ENCODE measurements around the gene CSNK2B. TPM values are rescaled to one million over a fixed set of nuclear protein-coding genes. Genes with fewer than 3 reads are reported as not detected.

The CSNK2B gene
- total RNA-seq, 3 donors from 2014 or later (not counting 1 experiment from before 2014, with no cell fraction given): 140 to 157 (median 141) TPM

GRCh38 chr6:31697555-31697954, 31.7 kb downstream of the CSNK2B start:
- Histone ChIP-seq H3K36me3 (ENCODE audit: control insufficient read depth, insufficient read depth, low read length) (peaks cover 51% of the 10 kb centered on the region), H3K27ac (ENCODE audit: low read length) (no peak overlapping the region), H3K27me3 (ENCODE audit: control insufficient read depth, insufficient read depth, low read length) (no peaks in the 10 kb centered on the region), H3K9me3 (ENCODE audit: control insufficient read depth, insufficient read depth, low read length) (no peaks in the 10 kb centered on the region), H3K4me3 (ENCODE audit: low read length) (no peak overlapping the region), H3K4me1 (ENCODE audit: control insufficient read depth, insufficient read depth, low read length) (peaks cover 19% of the 10 kb centered on the region)
- intact Hi-C loops (cut with micrococcal nuclease): no loop called here
- WGBS (ENCODE audit: insufficient coverage): 69% methylated on average over 3 of the region's 3 CpGs
- DNase-seq (no peak), ATAC-seq (no peak)
- H3K27me3 Mint-ChIP-seq (ENCODE audit: low read depth in 2 of 2): no peaks in the 10 kb centered on the region
- peak overlapping the region; percentile 6 to 34 for H3K27ac Mint-ChIP-seq
- H3K4me1 Mint-ChIP-seq: peaks cover 15 to 30% of the 10 kb centered on the region in 2 donors
- H3K4me3 Mint-ChIP-seq: no peak overlapping the region
- no peaks in the 10 kb centered on the region for H3K36me3 Mint-ChIP-seq
- TF ChIP-seq CTCF (IDR thresholded peaks at IDR 0.05): no peak
- no peaks in the 10 kb centered on the region for H3K9me3 Mint-ChIP-seq

GRCh38 chr6:31700740-31701401, 35.0 kb downstream of the CSNK2B start:
- Mint-ChIP-seq H3K4me1 (peaks cover 24 to 37% of the 10 kb centered on the region in 2 donors), H3K27ac (peak overlapping the region; percentile 96 to 98), H3K27me3 (ENCODE audit: low read depth in 2 of 2) (no peaks in the 10 kb centered on the region), H3K9me3 (no peaks in the 10 kb centered on the region), H3K4me3 (peak overlapping the region; percentile 99), H3K36me3 (no peaks in the 10 kb centered on the region)
- H3K27me3 ChIP-seq (ENCODE audit: control insufficient read depth, insufficient read depth, low read length): no peaks in the 10 kb centered on the region
- intact Hi-C loops (cut with micrococcal nuclease): loop anchor here (5.0 kb wide), 1 partner anchor 49 kb away; the partner anchor contains the start of gene BAG6
- H3K36me3 ChIP-seq (ENCODE audit: control insufficient read depth, insufficient read depth, low read length): peaks cover 27% of the 10 kb centered on the region
- H3K4me3 ChIP-seq (ENCODE audit: low read length): no peak overlapping the region
- peaks cover 28% of the 10 kb centered on the region for H3K4me1 ChIP-seq (ENCODE audit: control insufficient read depth, insufficient read depth, low read length)
- H3K27ac ChIP-seq (ENCODE audit: low read length): no peak overlapping the region
- no peaks in the 10 kb centered on the region for H3K9me3 ChIP-seq (ENCODE audit: control insufficient read depth, insufficient read depth, low read length)
- ATAC-seq (no peak), DNase-seq (no peak)
- TF ChIP-seq CTCF (IDR thresholded peaks at IDR 0.05): no peak
- 86% methylated on average over 3 of the region's 5 CpGs for WGBS (ENCODE audit: insufficient coverage)

GRCh38 chr6:31701666-31702404, 36.0 kb downstream of the CSNK2B start:
- TF ChIP-seq CTCF (IDR thresholded peaks at IDR 0.05): no peak
- Mint-ChIP-seq H3K4me3 (peak overlapping the region; percentile 99), H3K4me1 (peaks cover 24 to 37% of the 10 kb centered on the region in 2 donors), H3K27ac (peak overlapping the region; percentile 96 to 98), H3K9me3 (no peaks in the 10 kb centered on the region), H3K27me3 (ENCODE audit: low read depth in 2 of 2) (no peaks in the 10 kb centered on the region), H3K36me3 (no peaks in the 10 kb centered on the region)
- peaks cover 28% of the 10 kb centered on the region for H3K4me1 ChIP-seq (ENCODE audit: control insufficient read depth, insufficient read depth, low read length)
- H3K36me3 ChIP-seq (ENCODE audit: control insufficient read depth, insufficient read depth, low read length): peaks cover 24% of the 10 kb centered on the region
- H3K9me3 ChIP-seq (ENCODE audit: control insufficient read depth, insufficient read depth, low read length): no peaks in the 10 kb centered on the region
- H3K27me3 ChIP-seq (ENCODE audit: control insufficient read depth, insufficient read depth, low read length): no peaks in the 10 kb centered on the region
- DNase-seq: no peak
- no peak for ATAC-seq
- peak overlapping the region; percentile 98 for H3K27ac ChIP-seq (ENCODE audit: low read length)
- H3K4me3 ChIP-seq (ENCODE audit: low read length): peak overlapping the region; percentile 80
- intact Hi-C loops (cut with micrococcal nuclease): loop anchor here (2.0 to 5.0 kb wide), 2 partner anchors 37 to 50 kb away; partner anchors contain the start of genes BAG6 and GPANK1
- 47% methylated on average over 7 of the region's 7 CpGs for WGBS (ENCODE audit: insufficient coverage)

Data from natural killer cell (primary cell).